ENCODE results near the gene PRR33. TPM values are rescaled to one million over a fixed set of nuclear protein-coding genes. Genes with fewer than 3 reads are reported as not detected.

Gene PRR33
- total and polyA plus RNA-seq, 2 donors (not counting 3 experiments of a cell fraction or from before 2014, with no cell fraction given): not detected

DNA sequence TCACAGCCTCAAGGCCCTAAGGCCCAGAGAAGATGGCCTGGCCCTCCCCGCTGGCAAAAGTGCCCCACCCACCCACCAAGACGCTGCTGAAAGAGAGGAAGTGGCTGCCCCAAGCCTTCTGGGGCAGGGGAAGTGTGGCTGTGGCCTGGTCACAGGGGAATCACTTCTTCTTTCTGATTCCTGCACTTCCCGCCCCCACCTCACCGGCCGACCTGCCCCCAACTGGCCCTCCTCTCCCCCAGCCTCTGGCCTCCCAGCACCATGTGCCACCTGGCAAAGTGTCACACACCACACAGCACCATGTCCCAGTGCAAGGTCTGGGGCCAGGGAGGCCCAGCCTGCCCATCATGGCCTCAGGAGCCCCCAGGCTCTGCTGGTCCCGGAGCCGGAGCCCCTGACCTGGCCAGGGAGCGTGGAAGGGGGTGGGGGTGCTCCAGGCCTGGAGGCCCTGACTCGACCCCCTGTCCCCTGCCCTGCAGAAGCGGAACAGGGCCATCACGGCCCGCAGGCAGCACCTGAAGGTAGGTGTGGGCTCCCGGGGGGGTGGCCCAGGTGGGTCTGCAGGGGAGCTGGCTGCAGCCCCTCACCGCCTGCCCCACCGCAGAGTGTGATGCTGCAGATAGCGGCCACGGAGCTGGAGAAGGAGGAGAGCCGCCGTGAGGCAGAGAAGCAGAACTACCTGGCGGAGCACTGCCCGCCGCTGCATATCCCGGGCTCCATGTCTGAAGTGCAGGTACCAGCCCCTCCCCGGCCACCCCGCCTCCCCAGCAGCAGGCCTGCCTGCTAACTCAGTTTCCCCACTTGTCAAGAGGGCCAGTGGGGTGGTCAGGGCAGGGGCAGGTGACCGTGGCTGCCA, 51.5 kb downstream of the PRR33 start:
- H3K4me3 ChIP-seq (replicated peaks in 1 of 3; ENCODE audit: insufficient read depth in 1 of 3, low read depth in 1 of 3, low read length in 3 of 3): no peak overlapping the region
- FAIRE-seq (no peak), DNase-seq (ENCODE audit: low read depth, low spot score) (no peak)
- H3K9me1 ChIP-seq (replicated peaks; ENCODE audit: control insufficient read depth, extremely low read depth, insufficient read depth, low read length): no peaks in the 10 kb centered on the region
- intact Hi-C loops (cut with micrococcal nuclease): no loop called here
- TF ChIP-seq EZH2 (IDR thresholded peaks at IDR 0.05; ENCODE audit: borderline replicate concordance, low read depth, low read length, severe bottlenecking): no peak
- no peak for TF ChIP-seq MYC (IDR thresholded peaks at IDR 0.05; ENCODE audit: low read depth, low read length)
- TF ChIP-seq JUN (IDR thresholded peaks at IDR 0.05; ENCODE audit: borderline replicate concordance, insufficient read depth, insufficient read length, low read depth): no peak
- TF ChIP-seq, protein P1, sequence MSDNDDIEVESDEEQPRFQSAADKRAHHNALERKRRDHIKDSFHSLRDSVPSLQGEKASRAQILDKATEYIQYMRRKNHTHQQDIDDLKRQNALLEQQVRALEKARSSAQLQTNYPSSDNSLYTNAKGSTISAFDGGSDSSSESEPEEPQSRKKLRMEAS (IDR thresholded peaks at IDR 0.05; ENCODE audit: insufficient read depth, insufficient read length): no peak
- TF ChIP-seq POLR2A (IDR thresholded peaks at IDR 0.05; ENCODE audit: low read depth, low read length): no peak
- no peak for TF ChIP-seq POLR2AphosphoS5 (IDR thresholded peaks at IDR 0.05; ENCODE audit: insufficient read depth, low read depth, low read length)
- TF ChIP-seq, protein P2, sequence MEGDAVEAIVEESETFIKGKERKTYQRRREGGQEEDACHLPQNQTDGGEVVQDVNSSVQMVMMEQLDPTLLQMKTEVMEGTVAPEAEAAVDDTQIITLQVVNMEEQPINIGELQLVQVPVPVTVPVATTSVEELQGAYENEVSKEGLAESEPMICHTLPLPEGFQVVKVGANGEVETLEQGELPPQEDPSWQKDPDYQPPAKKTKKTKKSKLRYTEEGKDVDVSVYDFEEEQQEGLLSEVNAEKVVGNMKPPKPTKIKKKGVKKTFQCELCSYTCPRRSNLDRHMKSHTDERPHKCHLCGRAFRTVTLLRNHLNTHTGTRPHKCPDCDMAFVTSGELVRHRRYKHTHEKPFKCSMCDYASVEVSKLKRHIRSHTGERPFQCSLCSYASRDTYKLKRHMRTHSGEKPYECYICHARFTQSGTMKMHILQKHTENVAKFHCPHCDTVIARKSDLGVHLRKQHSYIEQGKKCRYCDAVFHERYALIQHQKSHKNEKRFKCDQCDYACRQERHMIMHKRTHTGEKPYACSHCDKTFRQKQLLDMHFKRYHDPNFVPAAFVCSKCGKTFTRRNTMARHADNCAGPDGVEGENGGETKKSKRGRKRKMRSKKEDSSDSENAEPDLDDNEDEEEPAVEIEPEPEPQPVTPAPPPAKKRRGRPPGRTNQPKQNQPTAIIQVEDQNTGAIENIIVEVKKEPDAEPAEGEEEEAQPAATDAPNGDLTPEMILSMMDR (IDR thresholded peaks at IDR 0.05; ENCODE audit: extremely low read depth in 1 of 2, insufficient read depth in 1 of 2, low read depth in 1 of 2, low read length in 2 of 2): no peak
- no peak for TF ChIP-seq GATA2 (IDR thresholded peaks at IDR 0.05; ENCODE audit: insufficient read depth, insufficient read length, low read depth, low read length)
- no peak for TF ChIP-seq FOS (IDR thresholded peaks at IDR 0.05; ENCODE audit: borderline replicate concordance, insufficient read depth, low read length)
- no peak overlapping the region for H3K4me2 ChIP-seq (ENCODE audit: insufficient read depth, low read length)
- dilution Hi-C loops (cut with MboI; ENCODE audit: extremely low pct_ligation_motif_present, low sequenced_read_pairs): no loop called here
- no peaks in the 10 kb centered on the region for H3K9me3 ChIP-seq (replicated peaks; ENCODE audit: control insufficient read depth, insufficient read depth, low read length)
- no peaks in the 10 kb centered on the region for H4K20me1 ChIP-seq (replicated peaks; ENCODE audit: control insufficient read depth, extremely low read depth, insufficient read depth, low read length)
- no peak overlapping the region for H2AFZ ChIP-seq (ENCODE audit: low read depth, low read length)
- H3K36me3 ChIP-seq (ENCODE audit: control insufficient read depth in 2 of 2, extremely low read depth in 1 of 2, insufficient read depth in 2 of 2, low read length in 2 of 2): no peaks in the 10 kb centered on the region
- no peaks in the 10 kb centered on the region for H3K79me2 ChIP-seq (ENCODE audit: control insufficient read depth, insufficient read depth, low read length)
- ChIA-PET CTCF (interaction anchor here (1.2 to 2.6 kb wide), 8 partner anchors 42 to 316 kb away, joined by 5 to 20 read pairs (median 8); no protein-coding TSS in a partner anchor), POLR2A (no interaction called here)
- no peaks in the 10 kb centered on the region for H3K27me3 ChIP-seq (ENCODE audit: control insufficient read depth in 2 of 2, insufficient read depth in 2 of 2, low read length in 2 of 2)
- no TSS peak for BruUV-seq (replicated peaks)
- H3K4me1 ChIP-seq (ENCODE audit: control insufficient read depth, extremely low read depth, insufficient read depth, low read length): no peaks in the 10 kb centered on the region
- H3K9ac ChIP-seq (replicated peaks; ENCODE audit: extremely low read depth, insufficient read depth, low read length): no peak overlapping the region
- H3K27ac ChIP-seq (ENCODE audit: insufficient read depth, low read depth, low read length): no peak overlapping the region
